ENCODE data around the gene ABHD12.

DNA sequence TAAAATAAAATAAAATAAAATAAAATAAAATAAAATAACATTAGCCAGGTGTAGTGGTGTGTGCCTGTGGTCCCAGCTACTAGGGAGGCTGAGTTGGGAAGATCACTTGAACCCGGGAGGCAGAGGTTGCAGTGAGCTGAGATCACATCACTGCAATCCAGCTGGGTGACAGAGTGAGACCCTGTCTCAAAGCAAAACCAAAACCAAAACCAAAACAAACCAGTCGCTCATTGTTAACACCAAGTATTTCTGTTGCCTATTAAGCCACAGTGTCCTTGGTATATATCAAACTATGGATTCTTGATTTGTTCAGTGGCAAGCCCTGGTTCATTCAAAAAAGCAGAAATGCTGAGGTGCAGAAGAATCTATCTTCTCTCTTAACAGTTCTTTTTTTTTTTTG is 77.0 kb downstream of the ABHD12 start:
- no peak for TF ChIP-seq EZH2 (IDR thresholded peaks at IDR 0.05; ENCODE audit: low read depth)
- TF ChIP-seq, protein P1, sequence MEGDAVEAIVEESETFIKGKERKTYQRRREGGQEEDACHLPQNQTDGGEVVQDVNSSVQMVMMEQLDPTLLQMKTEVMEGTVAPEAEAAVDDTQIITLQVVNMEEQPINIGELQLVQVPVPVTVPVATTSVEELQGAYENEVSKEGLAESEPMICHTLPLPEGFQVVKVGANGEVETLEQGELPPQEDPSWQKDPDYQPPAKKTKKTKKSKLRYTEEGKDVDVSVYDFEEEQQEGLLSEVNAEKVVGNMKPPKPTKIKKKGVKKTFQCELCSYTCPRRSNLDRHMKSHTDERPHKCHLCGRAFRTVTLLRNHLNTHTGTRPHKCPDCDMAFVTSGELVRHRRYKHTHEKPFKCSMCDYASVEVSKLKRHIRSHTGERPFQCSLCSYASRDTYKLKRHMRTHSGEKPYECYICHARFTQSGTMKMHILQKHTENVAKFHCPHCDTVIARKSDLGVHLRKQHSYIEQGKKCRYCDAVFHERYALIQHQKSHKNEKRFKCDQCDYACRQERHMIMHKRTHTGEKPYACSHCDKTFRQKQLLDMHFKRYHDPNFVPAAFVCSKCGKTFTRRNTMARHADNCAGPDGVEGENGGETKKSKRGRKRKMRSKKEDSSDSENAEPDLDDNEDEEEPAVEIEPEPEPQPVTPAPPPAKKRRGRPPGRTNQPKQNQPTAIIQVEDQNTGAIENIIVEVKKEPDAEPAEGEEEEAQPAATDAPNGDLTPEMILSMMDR (conservative IDR thresholded peaks at IDR 0.05) = no peak

Measured in PC-9 (cell line).